HG03354 (cell line): Measurements from ENCODE around the gene CYTH3.

Source experiments
- ATAC-seq: cut with Tn5 transposase; IDR thresholded peaks from one replicate; pipeline ENCODE4 v1.9.1; 2021; ENCODE audit warnings: mild to moderate bottlenecking; ENCODE audit not compliant: unreplicated experiment, poor library complexity, severe bottlenecking

Gene CYTH3

GRCh38 chr7:6136475-6136874, 135.9 kb downstream of the CYTH3 start:
- no peak for ATAC-seq

DNA sequence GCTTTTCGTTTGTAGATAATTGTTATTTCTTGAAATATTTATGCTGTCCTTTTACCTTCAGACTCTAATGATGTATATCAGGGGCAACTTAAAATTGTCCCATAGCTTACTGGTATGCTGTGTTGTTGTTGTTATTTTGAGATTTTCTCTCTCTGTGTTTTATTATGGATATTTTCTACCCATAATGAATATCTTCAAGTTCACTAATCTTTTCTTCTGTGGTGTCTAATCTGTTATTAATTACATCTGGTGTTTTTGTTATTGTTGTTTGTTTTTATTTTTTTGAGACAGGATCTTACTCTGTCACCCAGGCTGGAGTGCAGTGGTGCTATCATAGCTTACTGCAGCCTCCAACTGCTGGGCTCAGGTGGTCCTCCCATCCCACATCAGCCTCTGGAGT, 139.2 kb downstream of the CYTH3 start:
- ATAC-seq: no peak

- no peak for ATAC-seq
These were observed 142.3 kb downstream of the CYTH3 start for GRCh38 chr7:6130007-6130587.

- no peak for ATAC-seq
These were observed 144.2 kb downstream of the CYTH3 start for GRCh38 chr7:6128205-6128604.

DNA sequence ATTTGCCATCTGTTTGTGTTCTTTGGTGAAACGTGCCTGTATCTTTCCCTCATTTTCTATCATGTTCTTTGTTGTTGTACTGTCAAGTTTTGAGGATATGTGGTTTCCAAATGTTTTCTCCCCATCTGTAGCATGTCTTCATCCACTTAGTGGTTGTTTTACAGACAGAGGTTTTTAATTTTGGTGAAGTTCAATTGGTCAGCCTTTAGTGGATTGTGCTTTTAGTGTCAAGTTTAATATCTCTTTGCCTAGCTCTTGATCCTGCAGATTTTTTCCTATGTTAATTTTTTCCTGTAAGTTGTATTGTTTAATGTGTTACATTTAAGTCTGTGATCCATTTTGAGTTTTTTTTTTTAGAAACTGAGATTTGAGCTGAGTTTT, 145.3 kb downstream of the CYTH3 start:
- no peak for ATAC-seq

DNA sequence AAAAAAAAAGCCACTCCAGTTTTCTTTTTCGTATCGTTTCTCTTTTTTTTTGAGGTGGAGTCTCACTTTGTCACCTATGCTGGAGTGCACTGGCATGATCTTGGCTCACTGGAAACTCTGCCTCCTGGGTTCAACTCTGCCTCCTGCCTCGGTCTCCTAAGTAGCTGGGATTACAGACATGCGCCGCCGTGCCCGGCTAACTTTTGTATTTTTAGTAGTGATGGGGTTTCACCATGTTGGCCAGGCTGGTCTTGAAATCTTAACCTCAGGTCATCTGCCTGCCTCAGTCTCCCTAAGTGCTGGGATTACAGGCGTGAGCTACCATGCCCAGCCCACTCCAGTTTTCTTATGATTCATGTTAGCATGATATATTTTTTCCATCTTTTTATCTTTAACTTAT, 148.6 kb downstream of the CYTH3 start:
- ATAC-seq: no peak

- ATAC-seq: no peak
These were observed 151.3 kb downstream of the CYTH3 start for GRCh38 chr7:6121141-6121540.

DNA sequence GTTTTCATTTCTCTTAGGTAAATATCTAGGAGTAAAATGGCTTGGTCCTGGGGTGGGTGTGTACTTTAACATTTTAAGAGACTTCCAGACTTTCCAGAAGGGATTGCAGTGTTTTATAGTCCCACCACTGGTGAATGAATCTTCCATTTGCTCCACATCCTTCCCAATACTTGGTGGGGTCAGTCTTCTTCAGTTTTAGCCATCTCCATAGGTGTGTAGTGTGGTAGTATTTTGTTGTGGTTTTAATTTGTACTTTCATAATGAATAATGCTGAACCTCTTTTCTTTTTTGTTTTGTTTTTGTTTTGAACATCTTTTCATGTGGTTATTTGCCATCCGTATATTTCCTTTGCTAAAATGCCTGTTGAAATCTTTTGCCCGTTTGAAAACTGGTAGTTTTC, 154.9 kb downstream of the CYTH3 start:
- ATAC-seq: no peak

- ATAC-seq: no peak
These were observed 156.2 kb downstream of the CYTH3 start for GRCh38 chr7:6116211-6116610.
